ENCODE results near the gene LRRFIP1. TPM values are rescaled to one million over a fixed set of nuclear protein-coding genes. Genes with fewer than 3 reads are reported as not detected.

Gene LRRFIP1
- total RNA-seq, 1 donor from 2014 or later: 40.7 TPM

DNA sequence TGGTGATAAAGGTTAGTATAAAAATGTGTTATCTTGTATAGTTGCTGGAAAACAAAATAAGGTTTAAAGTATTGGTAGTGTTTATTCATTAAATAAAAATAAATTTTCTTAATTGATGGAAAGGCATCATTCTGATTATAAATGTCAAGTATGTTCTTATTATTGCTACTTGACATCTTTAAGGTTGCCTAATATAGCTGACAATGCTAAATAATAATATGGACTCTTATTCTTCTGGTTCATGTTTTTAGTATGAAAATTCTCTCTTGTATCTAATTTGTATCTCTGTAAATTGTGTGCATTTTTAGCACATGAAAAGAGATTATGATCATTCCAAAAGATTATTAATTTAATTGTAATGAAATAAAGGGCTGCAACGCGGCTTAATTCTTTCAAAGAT, 196.2 kb downstream of the LRRFIP1 start:
- Mint-ChIP-seq H3K9me3 (no peaks in the 10 kb centered on the region), H3K4me3 (no peak overlapping the region), H3K27ac (no peak overlapping the region), H3K36me3 (no peaks in the 10 kb centered on the region), H3K4me1 (peaks cover 9% of the 10 kb centered on the region), H3K27me3 (ENCODE audit: insufficient read depth, low read depth) (no peaks in the 10 kb centered on the region)
- no peak overlapping the region for H3K9ac ChIP-seq
- no peak for DNase-seq (ENCODE audit: low spot score)
- no peak overlapping the region for H2AFZ ChIP-seq (replicated peaks)
- no peak overlapping the region for H3K27ac ChIP-seq
- no peak overlapping the region for H3K4me3 ChIP-seq
- TF ChIP-seq EZH2 (IDR thresholded peaks at IDR 0.05) (no peak), EZH2phosphoT487 (IDR thresholded peaks at IDR 0.05) (no peak)
- TF ChIP-seq, protein P1, sequence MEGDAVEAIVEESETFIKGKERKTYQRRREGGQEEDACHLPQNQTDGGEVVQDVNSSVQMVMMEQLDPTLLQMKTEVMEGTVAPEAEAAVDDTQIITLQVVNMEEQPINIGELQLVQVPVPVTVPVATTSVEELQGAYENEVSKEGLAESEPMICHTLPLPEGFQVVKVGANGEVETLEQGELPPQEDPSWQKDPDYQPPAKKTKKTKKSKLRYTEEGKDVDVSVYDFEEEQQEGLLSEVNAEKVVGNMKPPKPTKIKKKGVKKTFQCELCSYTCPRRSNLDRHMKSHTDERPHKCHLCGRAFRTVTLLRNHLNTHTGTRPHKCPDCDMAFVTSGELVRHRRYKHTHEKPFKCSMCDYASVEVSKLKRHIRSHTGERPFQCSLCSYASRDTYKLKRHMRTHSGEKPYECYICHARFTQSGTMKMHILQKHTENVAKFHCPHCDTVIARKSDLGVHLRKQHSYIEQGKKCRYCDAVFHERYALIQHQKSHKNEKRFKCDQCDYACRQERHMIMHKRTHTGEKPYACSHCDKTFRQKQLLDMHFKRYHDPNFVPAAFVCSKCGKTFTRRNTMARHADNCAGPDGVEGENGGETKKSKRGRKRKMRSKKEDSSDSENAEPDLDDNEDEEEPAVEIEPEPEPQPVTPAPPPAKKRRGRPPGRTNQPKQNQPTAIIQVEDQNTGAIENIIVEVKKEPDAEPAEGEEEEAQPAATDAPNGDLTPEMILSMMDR (IDR thresholded peaks at IDR 0.05): no peak
- H3K4me2 ChIP-seq: no peak overlapping the region
- no peaks in the 10 kb centered on the region for H3K79me2 ChIP-seq (ENCODE audit: low read depth)
- H3F3A ChIP-seq (ENCODE audit: low read depth): no peaks in the 10 kb centered on the region
- H3K27me3 ChIP-seq: peaks cover 36% of the 10 kb centered on the region
- H3K4me1 ChIP-seq: no peaks in the 10 kb centered on the region
- no peaks in the 10 kb centered on the region for H4K20me1 ChIP-seq (ENCODE audit: low read depth)
- H3K36me3 ChIP-seq: no peaks in the 10 kb centered on the region
- no peaks in the 10 kb centered on the region for H3K9me3 ChIP-seq (ENCODE audit: low read depth)

DNA sequence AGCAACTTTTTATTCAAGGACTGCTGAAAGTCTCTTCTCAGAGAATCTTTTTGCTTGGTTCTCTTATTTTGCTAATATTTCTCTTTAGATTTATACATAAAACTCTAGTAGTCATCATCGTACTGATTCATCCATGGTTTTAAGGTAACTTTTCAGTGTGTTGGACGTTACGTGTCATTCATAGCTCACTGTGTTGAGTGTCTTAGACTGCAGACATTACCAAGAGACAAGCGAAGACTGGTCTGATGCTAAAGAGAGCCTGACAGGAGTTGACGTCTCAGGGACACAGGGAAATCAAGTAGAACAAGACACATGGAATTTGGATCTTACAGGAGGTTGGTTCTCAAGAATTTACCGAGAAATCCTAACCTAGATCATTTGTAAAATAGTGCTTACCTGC, 196.7 kb downstream of the LRRFIP1 start:
- no peak overlapping the region for H3K27ac Mint-ChIP-seq
- no peak for DNase-seq (ENCODE audit: low spot score)
- peaks cover 30% of the 10 kb centered on the region for H3K27me3 ChIP-seq
- no peaks in the 10 kb centered on the region for H3K36me3 ChIP-seq
- no peak overlapping the region for H3K4me2 ChIP-seq
- no peaks in the 10 kb centered on the region for H4K20me1 ChIP-seq (ENCODE audit: low read depth)
- no peak overlapping the region for H3K27ac ChIP-seq
- H3K79me2 ChIP-seq (ENCODE audit: low read depth): no peaks in the 10 kb centered on the region
- H3K9me3 Mint-ChIP-seq: no peaks in the 10 kb centered on the region
- no peak overlapping the region for H3K4me3 ChIP-seq
- H3K4me1 ChIP-seq: no peaks in the 10 kb centered on the region
- no peaks in the 10 kb centered on the region for H3K27me3 Mint-ChIP-seq (ENCODE audit: insufficient read depth, low read depth)
- H3F3A ChIP-seq (ENCODE audit: low read depth): no peaks in the 10 kb centered on the region
- H3K9me3 ChIP-seq (ENCODE audit: low read depth): no peaks in the 10 kb centered on the region
- no peak overlapping the region for H2AFZ ChIP-seq (replicated peaks)
- TF ChIP-seq EZH2phosphoT487 (IDR thresholded peaks at IDR 0.05) (no peak), EZH2 (IDR thresholded peaks at IDR 0.05) (no peak)
- TF ChIP-seq, protein P1 (IDR thresholded peaks at IDR 0.05): no peak
- no peak overlapping the region for H3K4me3 Mint-ChIP-seq
- peaks cover 9% of the 10 kb centered on the region for H3K4me1 Mint-ChIP-seq
- H3K36me3 Mint-ChIP-seq: no peaks in the 10 kb centered on the region
- H3K9ac ChIP-seq: no peak overlapping the region

DNA sequence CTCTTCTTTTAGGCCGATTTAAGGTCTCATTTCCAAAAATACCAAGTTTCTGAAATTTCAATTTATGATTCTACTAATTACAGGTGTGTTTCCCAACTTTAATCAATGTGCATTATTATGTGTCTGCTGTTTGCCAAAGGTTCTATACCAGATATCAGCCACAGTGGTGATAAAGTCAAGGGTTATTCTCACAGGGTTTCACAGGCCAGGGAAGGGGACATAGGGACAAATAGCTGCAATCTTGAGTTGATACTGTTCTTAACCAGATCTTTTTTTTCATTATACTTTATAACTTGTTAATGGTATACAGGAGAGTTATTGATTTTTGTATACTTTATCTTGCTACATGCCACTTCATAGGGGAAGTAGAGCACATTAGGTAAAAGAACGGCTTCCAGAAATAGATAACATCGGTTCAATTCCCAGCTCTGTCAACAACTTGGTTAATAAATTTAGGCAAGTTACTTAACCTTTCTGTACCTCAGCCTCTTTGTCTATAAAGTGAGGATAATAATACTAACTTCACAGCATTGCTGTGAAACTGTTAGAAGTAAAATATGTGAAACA, 200.1 kb downstream of the LRRFIP1 start:
- Mint-ChIP-seq H3K27ac (no peak overlapping the region), H3K27me3 (ENCODE audit: insufficient read depth, low read depth) (no peaks in the 10 kb centered on the region), H3K9me3 (no peaks in the 10 kb centered on the region), H3K4me1 (peaks cover 9% of the 10 kb centered on the region), H3K36me3 (no peaks in the 10 kb centered on the region), H3K4me3 (no peak overlapping the region)
- H3K9me3 ChIP-seq (ENCODE audit: low read depth): no peaks in the 10 kb centered on the region
- DNase-seq (ENCODE audit: low spot score): no peak
- no peak overlapping the region for H3K9ac ChIP-seq
- H3K4me1 ChIP-seq: no peaks in the 10 kb centered on the region
- no peaks in the 10 kb centered on the region for H3K79me2 ChIP-seq (ENCODE audit: low read depth)
- H3K27me3 ChIP-seq: peaks cover 14% of the 10 kb centered on the region
- TF ChIP-seq, protein P1 (IDR thresholded peaks at IDR 0.05): no peak
- no peak for TF ChIP-seq EZH2 (IDR thresholded peaks at IDR 0.05)
- TF ChIP-seq EZH2phosphoT487 (IDR thresholded peaks at IDR 0.05): no peak
- no peaks in the 10 kb centered on the region for H3F3A ChIP-seq (ENCODE audit: low read depth)
- H3K36me3 ChIP-seq: no peaks in the 10 kb centered on the region
- H4K20me1 ChIP-seq (ENCODE audit: low read depth): no peaks in the 10 kb centered on the region
- no peak overlapping the region for H2AFZ ChIP-seq (replicated peaks)
- H3K4me3 ChIP-seq: no peak overlapping the region
- H3K27ac ChIP-seq: no peak overlapping the region
- no peak overlapping the region for H3K4me2 ChIP-seq

Other genes starting within 250 kb of the LRRFIP1 start
- 0.41 and 0.50 TPM in 2 replicates for gene COL6A3, start 213.4 kb upstream of the LRRFIP1 start, total RNA-seq (ENCODE audit: low replicate concordance)
- gene MLPH, start 140.3 kb upstream of the LRRFIP1 start, total RNA-seq (ENCODE audit: low replicate concordance): not detected in 2 replicates
- gene PRLH, start 61.0 kb upstream of the LRRFIP1 start, total RNA-seq (ENCODE audit: low replicate concordance): not detected in 2 replicates
- gene RAB17, start 36.9 kb upstream of the LRRFIP1 start, total RNA-seq (ENCODE audit: low replicate concordance): 0.43 TPM in 1 of 2 replicates, not detected in the other
- 0.30 and 0.34 TPM in 2 replicates for gene RBM44, start 171.2 kb downstream of the LRRFIP1 start, total RNA-seq (ENCODE audit: low replicate concordance)
- not detected in 2 replicates for gene RAMP1, start 232.0 kb downstream of the LRRFIP1 start, total RNA-seq (ENCODE audit: low replicate concordance)

Data from neural progenitor cell (in vitro differentiated cells).